GM23338 (cell line): ENCODE measurements around the gene SLC26A11.

Experiments used
- CREB1 ChIP-seq: fragments of 250-450 bp; sonication (Bioruptor Pico); IDR thresholded peaks from 2 replicates; pipeline ENCODE4 v1.5.0; 2020; ENCODE audit warnings: low read depth, mild to moderate bottlenecking, moderate library complexity
- ETS1 ChIP-seq: IDR thresholded peaks from 2 replicates; pipeline ENCODE4 v1.6.1; 2016; ENCODE audit warnings: antibody characterized with exemption
- EZH2 ChIP-seq: fragments of 200-600 bp; sonication (generic); IDR thresholded peaks from one replicate; pipeline ENCODE4 v1.8.0; 2017; ENCODE audit warnings: antibody characterized with exemption, mild to moderate bottlenecking, low read depth; ENCODE audit not compliant: unreplicated experiment
- EZH2phosphoT487 ChIP-seq: fragments of 200-600 bp; sonication (generic); IDR thresholded peaks from one replicate; pipeline ENCODE4 v1.8.1; 2018; ENCODE audit warnings: antibody characterized with exemption; ENCODE audit not compliant: unreplicated experiment
- JUNB ChIP-seq: IDR thresholded peaks from one replicate; pipeline ENCODE4 v1.6.1; 2016; ENCODE audit warnings: antibody characterized with exemption; ENCODE audit not compliant: unreplicated experiment
- POLR2AphosphoS5 ChIP-seq: IDR thresholded peaks from 2 replicates; pipeline ENCODE4 v1.6.1; 2016; ENCODE audit warnings: antibody characterized with exemption, low read depth
- TF ChIP-seq, protein P1 (sequence below), 2 experiments: fragments of 200-600 bp in 1 of 2; sonication (generic) in 1 of 2; conservative IDR thresholded peaks; 2 replicates each; pipeline versions ENCODE4 v1.5.1 to v1.6.1; 2016 to 2017; ENCODE audit warnings: antibody characterized with exemption in 2 of 2, low read depth in 2 of 2, mild to moderate bottlenecking in 2 of 2, moderate library complexity in 1 of 2
- TF ChIP-seq, protein P2 (sequence below): IDR thresholded peaks from one replicate; pipeline ENCODE4 v1.6.1; 2018; ENCODE audit warnings: antibody characterized with exemption; ENCODE audit not compliant: unreplicated experiment

DNA sequence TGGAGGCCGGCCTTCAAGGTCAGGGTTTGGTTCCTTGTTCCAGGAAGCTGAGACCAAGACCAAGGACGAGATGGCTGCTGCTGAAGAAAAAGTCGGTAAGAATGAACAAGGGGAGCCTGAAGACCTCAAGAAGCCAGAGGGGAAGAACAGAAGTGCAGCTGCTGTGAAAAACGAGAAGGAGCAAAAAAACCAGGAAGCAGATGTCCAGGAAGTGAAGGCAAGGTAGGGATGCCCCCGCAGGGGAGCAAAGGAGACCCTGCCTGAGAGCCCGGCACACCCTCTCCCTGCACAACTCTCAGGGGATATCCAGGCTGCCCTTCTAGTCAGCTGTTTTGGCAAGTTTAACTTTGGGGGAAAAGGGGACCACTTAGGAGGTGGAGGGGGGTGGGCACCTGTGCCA lies 69.4 kb downstream of the SLC26A11 start:
- no peak for TF ChIP-seq EZH2phosphoT487
- TF ChIP-seq, protein P1, sequence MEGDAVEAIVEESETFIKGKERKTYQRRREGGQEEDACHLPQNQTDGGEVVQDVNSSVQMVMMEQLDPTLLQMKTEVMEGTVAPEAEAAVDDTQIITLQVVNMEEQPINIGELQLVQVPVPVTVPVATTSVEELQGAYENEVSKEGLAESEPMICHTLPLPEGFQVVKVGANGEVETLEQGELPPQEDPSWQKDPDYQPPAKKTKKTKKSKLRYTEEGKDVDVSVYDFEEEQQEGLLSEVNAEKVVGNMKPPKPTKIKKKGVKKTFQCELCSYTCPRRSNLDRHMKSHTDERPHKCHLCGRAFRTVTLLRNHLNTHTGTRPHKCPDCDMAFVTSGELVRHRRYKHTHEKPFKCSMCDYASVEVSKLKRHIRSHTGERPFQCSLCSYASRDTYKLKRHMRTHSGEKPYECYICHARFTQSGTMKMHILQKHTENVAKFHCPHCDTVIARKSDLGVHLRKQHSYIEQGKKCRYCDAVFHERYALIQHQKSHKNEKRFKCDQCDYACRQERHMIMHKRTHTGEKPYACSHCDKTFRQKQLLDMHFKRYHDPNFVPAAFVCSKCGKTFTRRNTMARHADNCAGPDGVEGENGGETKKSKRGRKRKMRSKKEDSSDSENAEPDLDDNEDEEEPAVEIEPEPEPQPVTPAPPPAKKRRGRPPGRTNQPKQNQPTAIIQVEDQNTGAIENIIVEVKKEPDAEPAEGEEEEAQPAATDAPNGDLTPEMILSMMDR (conservative IDR thresholded peaks at IDR 0.05; ENCODE audit: low read depth in 2 of 2): no peak
- no peak for TF ChIP-seq EZH2
- no peak for TF ChIP-seq POLR2AphosphoS5
- TF ChIP-seq, protein P2, sequence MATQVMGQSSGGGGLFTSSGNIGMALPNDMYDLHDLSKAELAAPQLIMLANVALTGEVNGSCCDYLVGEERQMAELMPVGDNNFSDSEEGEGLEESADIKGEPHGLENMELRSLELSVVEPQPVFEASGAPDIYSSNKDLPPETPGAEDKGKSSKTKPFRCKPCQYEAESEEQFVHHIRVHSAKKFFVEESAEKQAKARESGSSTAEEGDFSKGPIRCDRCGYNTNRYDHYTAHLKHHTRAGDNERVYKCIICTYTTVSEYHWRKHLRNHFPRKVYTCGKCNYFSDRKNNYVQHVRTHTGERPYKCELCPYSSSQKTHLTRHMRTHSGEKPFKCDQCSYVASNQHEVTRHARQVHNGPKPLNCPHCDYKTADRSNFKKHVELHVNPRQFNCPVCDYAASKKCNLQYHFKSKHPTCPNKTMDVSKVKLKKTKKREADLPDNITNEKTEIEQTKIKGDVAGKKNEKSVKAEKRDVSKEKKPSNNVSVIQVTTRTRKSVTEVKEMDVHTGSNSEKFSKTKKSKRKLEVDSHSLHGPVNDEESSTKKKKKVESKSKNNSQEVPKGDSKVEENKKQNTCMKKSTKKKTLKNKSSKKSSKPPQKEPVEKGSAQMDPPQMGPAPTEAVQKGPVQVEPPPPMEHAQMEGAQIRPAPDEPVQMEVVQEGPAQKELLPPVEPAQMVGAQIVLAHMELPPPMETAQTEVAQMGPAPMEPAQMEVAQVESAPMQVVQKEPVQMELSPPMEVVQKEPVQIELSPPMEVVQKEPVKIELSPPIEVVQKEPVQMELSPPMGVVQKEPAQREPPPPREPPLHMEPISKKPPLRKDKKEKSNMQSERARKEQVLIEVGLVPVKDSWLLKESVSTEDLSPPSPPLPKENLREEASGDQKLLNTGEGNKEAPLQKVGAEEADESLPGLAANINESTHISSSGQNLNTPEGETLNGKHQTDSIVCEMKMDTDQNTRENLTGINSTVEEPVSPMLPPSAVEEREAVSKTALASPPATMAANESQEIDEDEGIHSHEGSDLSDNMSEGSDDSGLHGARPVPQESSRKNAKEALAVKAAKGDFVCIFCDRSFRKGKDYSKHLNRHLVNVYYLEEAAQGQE: no peak
- no peak for TF ChIP-seq JUNB
- no peak for TF ChIP-seq CREB1
- TF ChIP-seq ETS1: no peak
